SJCRH30 (cell line): ENCODE results near the gene GRN. TPM values are rescaled to one million over a fixed set of nuclear protein-coding genes. Genes with fewer than 3 reads are reported as not detected.
"Not testable (repeated sequence)": the region's sequence is repeated elsewhere in the genome, so short reads cannot be mapped to it uniquely, and the experiment has no call there.

ENCODE experiments used
- DNase-seq, 2 experiments: peaks; one replicate each; pipeline ENCODE4 v3.0.0-alpha.2; 2015 to 2020
- H3K27ac ChIP-seq: fragments of 250-450 bp; sonication (Bioruptor Pico); 2 replicates; pipeline ENCODE4 v1.5.1; 2020; ENCODE audit warnings: mild to moderate bottlenecking, moderate library complexity
- H3K27me3 ChIP-seq: fragments of 250-450 bp; sonication (Bioruptor Pico); 2 replicates; pipeline ENCODE4 v1.5.1; 2020; ENCODE audit warnings: mild to moderate bottlenecking, moderate library complexity
- H3K36me3 ChIP-seq: fragments of 250-450 bp; sonication (Bioruptor Pico); 2 replicates; pipeline ENCODE4 v1.5.1; 2020; ENCODE audit warnings: mild to moderate bottlenecking, moderate library complexity
- H3K4me1 ChIP-seq: fragments of 250-450 bp; sonication (Bioruptor Pico); 2 replicates; pipeline ENCODE4 v1.5.1; 2020; ENCODE audit warnings: mild to moderate bottlenecking, moderate library complexity
- H3K4me3 ChIP-seq: fragments of 250-450 bp; sonication (Bioruptor Pico); 2 replicates; pipeline ENCODE4 v1.5.1; 2020; ENCODE audit warnings: mild to moderate bottlenecking, moderate library complexity
- H3K9me3 ChIP-seq: fragments of 250-450 bp; sonication (Bioruptor Pico); replicated peaks from 2 replicates; pipeline ENCODE4 v1.5.1; 2020; ENCODE audit warnings: mild to moderate bottlenecking, moderate library complexity
- total RNA-seq: library from RNA; depleted of rRNA; stranded (reverse); fragments of >200 nt; shearing (Covaris generic); gene quantifications from 2 replicates; pipeline ENCODE4 v1.2.3, GENCODE V29; 2014

GRN gene
- total RNA-seq, 1 experiment from 2014 or later = 77.2 TPM

DNA sequence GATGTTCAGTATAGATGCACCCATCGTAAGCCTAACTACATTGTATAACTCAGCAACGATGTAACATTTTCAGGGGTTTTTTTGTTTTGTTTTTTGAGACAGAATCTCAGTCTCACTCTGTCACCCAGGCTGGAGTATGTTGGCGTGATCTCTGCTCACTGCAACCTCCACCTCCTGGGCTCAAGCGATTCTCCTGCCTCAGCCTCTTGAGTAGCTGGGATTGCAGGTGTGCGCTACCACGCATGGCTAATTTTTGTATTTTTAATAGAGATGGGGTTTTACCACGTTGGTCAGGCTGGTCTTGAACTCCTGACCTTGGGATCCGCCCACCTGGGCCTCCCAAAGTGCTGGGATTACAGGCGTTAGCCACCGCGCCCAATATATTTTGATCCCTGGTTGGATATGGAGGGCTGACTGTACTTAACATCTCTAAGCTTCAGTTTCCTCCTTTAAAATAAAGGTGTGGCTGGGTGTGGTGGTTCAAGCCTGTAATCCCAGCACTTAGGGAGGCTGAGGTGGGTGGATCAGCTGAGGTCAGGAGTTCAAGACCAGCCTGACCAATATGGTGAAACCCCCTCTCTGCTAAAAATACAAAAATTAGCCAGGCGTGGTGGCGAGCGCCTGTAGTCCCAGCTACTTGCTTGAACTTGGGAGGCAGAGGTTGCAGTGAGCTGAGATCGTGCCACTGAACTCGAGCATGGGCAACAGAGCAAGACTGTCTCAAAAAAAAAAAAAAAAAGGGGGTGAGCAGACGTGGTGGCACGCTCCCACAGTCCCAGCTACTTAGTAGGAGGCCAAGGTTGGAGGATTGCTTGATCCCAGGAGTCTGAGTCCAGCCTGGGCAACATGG lies 2.3 kb downstream of the GRN start:
- DNase-seq, H3K36me3 ChIP-seq, H3K4me1 ChIP-seq, H3K4me3 ChIP-seq, H3K9me3 ChIP-seq, H3K27ac ChIP-seq, H3K27me3 ChIP-seq: not testable (repeated sequence)

DNA sequence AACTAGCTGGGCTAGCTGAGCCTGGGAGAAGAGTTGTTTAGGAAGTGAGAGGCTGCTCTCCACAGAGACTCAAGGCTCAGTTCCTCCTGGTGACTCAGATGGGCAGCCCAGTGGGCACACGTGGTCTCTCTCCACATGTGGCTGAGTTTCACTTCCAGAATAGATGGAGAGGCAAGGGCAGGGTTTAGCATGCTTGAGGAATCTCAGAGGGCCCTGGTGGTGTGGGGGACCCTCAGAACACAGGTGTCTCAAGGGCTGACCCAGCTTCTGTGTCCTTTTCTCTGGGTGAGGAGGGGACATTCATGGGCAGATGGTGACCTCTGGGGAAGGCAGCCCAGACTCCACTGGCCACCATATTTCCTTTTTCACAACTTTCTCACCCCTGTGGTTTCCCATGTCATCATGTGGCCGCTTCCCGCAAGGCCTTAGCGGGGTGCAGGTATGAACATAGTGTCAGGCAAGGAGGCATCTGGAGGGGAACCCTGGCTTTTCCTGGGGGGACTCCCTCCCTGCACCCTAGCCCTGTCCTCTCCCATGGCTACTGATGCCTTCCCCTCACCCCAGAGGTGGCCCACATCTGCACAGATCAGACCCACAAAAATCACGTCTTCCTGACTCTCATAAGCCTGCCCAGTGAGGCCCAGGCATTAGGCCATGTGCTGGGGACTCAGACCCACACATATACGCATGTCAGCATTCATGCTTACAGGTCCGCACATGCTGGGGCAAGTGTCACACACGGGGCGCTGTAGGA lies 3.3 kb downstream of the GRN start:
- no peak for DNase-seq
- Histone ChIP-seq H3K36me3 (0 out of 2 replicates have a peak, but pooled peaks cover 3% of the 10 kb centered on the region), H3K4me1 (no peaks in the 10 kb centered on the region), H3K27me3 (no peaks in the 10 kb centered on the region), H3K9me3 (no peaks in the 10 kb centered on the region), H3K4me3 (no peak overlapping the region), H3K27ac (no peak overlapping the region)

GRCh38 chr17:44348988-44349364 lies 3.9 kb downstream of the GRN start:
- Histone ChIP-seq H3K9me3 (no peaks in the 10 kb centered on the region), H3K4me3 (no peak overlapping the region), H3K27me3 (no peaks in the 10 kb centered on the region), H3K4me1 (no peaks in the 10 kb centered on the region), H3K27ac (no peak overlapping the region), H3K36me3 (0 out of 2 replicates have a peak, but pooled peaks cover 3% of the 10 kb centered on the region)
- no peak for DNase-seq

DNA sequence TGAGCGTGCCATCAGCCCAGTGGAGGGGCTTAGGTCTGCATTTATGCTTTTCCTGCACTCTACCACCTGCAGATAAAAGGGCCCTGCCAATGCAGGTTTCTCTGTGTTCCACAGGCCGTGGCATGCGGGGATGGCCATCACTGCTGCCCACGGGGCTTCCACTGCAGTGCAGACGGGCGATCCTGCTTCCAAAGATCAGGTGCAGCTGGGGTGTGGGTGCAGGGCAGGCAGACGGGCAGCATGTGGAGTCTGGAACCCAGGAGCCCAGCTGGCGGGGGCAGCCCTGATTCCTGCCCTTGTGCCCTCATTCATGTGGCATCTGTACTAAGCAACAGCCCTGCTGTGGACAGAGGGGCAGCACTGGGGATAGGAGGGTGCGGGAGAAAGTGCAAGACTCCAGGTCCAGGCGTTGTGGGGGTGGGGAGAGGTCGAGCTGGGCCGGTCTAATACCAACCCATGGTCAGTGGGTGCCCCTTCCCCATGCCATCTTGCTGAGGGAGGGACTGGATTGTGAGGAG lies 4.5 kb downstream of the GRN start:
- no peak overlapping the region for H3K27ac ChIP-seq
- H3K4me3 ChIP-seq = no peak overlapping the region
- DNase-seq = no peak
- no peaks in the 10 kb centered on the region for H3K4me1 ChIP-seq
- no peaks in the 10 kb centered on the region for H3K27me3 ChIP-seq
- no peaks in the 10 kb centered on the region for H3K9me3 ChIP-seq
- 0 out of 2 replicates have a peak, but pooled peaks cover 3% of the 10 kb centered on the region for H3K36me3 ChIP-seq

- 0 out of 2 replicates have a peak, but pooled peaks cover 3% of the 10 kb centered on the region for H3K36me3 ChIP-seq
- DNase-seq = peak; percentile 66 to 78
- H3K9me3 ChIP-seq = no peaks in the 10 kb centered on the region
- H3K27me3 ChIP-seq = no peaks in the 10 kb centered on the region
- no peak overlapping the region for H3K4me3 ChIP-seq
- H3K4me1 ChIP-seq = no peaks in the 10 kb centered on the region
- H3K27ac ChIP-seq = no peak overlapping the region
Observed at GRCh38 chr17:44350733-44351226, 5.7 kb downstream of the GRN start.

DNA sequence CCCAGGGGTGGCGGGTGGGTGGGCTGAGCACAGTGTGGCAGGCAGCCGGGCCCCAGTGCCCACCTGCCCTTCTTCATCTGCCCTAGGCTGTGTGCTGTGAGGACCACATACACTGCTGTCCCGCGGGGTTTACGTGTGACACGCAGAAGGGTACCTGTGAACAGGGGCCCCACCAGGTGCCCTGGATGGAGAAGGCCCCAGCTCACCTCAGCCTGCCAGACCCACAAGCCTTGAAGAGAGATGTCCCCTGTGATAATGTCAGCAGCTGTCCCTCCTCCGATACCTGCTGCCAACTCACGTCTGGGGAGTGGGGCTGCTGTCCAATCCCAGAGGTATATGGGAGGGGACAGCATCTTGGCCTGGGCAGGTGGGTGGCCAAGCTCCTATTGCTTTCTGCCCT lies 6.4 kb downstream of the GRN start:
- H3K4me1 ChIP-seq = no peaks in the 10 kb centered on the region
- H3K4me3 ChIP-seq = no peak overlapping the region
- no peak overlapping the region for H3K27ac ChIP-seq
- no peaks in the 10 kb centered on the region for H3K9me3 ChIP-seq
- no peaks in the 10 kb centered on the region for H3K27me3 ChIP-seq
- no peak for DNase-seq
- 0 out of 2 replicates have a peak, but pooled peaks cover 3% of the 10 kb centered on the region for H3K36me3 ChIP-seq

- Histone ChIP-seq H3K27ac (no peak overlapping the region), H3K36me3 (0 out of 2 replicates have a peak, but pooled peaks cover 3% of the 10 kb centered on the region), H3K4me1 (no peaks in the 10 kb centered on the region), H3K27me3 (no peaks in the 10 kb centered on the region), H3K4me3 (no peak overlapping the region), H3K9me3 (no peaks in the 10 kb centered on the region)
- no peak for DNase-seq
Observed at GRCh38 chr17:44351961-44352827, 7.1 kb downstream of the GRN start.

DNA sequence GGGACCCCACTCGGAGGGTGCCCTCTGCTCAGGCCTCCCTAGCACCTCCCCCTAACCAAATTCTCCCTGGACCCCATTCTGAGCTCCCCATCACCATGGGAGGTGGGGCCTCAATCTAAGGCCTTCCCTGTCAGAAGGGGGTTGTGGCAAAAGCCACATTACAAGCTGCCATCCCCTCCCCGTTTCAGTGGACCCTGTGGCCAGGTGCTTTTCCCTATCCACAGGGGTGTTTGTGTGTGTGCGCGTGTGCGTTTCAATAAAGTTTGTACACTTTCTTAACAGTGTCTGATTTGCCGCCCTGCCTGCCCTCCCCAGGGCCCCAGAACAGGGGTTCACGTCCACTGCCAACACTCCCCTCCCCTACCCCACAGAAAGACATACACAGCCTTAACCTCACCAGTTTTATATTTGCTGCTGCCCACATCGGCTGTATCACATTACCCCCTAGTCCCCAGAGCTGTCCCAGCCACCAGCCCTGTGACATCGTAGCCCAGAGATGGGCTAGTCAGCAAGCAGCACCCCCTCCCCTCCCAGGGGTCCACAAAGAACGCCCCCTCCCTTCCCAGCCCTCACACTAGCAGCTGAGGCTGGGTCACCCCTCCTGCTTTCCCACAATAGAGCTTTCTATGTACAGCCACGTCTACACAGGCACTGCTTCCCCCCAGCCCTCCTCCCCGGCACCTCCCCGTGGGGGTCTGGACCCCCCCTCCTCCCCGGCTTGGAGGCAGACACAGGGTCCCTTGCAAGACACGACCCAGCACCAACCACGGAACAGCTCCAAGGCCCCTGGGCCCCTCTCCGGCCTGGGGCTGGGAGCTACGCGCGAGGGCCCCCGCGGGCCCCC lies 7.9 kb downstream of the GRN start:
- DNase-seq = no peak
- Histone ChIP-seq H3K9me3 (no peaks in the 10 kb centered on the region), H3K4me3 (no peak overlapping the region), H3K27ac (no peak overlapping the region), H3K36me3 (0 out of 2 replicates have a peak, but pooled peaks cover 3% of the 10 kb centered on the region), H3K27me3 (no peaks in the 10 kb centered on the region), H3K4me1 (no peaks in the 10 kb centered on the region)

DNA sequence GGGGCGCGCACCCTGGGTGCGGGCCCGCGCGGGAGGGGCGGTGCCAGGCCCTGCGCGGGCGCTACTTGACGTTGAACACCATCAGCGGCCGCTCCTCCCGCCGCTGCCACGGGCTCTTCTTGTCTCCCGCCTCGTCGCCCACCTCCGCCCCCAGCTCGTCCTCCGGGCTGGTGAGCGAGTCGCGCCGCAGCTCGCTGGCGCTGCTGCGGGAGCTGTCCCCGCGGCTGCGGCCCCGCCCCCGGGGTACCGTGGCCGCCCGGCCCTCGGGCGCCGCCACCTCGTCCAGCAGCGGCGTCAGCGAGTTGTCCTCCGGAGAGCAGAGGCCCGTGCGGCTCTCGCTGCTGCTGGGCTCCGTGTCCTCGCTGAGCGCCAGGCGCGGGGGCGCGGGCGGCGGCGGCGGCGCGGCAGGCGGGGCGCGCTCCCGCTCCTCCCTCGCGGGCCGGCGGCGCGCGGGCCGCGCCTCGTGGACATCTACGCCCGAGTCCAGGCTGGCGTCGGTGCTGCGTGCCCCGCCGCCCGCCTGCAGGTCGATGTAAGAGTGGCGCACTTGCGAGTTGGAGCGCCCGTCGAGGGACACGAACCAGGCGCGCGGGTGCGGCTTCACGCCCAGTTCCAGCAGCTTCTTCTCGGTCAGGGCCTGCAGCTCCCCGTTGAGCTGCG lies 8.7 kb downstream of the GRN start:
- H3K4me1 ChIP-seq = no peaks in the 10 kb centered on the region
- H3K4me3 ChIP-seq = no peak overlapping the region
- no peaks in the 10 kb centered on the region for H3K9me3 ChIP-seq
- H3K27ac ChIP-seq = no peak overlapping the region
- DNase-seq = no peak
- H3K36me3 ChIP-seq = 0 out of 2 replicates have a peak, but pooled peaks cover 3% of the 10 kb centered on the region
- H3K27me3 ChIP-seq = no peaks in the 10 kb centered on the region

GRCh38 chr17:44354582-44355561 lies 9.8 kb downstream of the GRN start:
- Histone ChIP-seq H3K4me3 (no peak overlapping the region), H3K27me3 (no peaks in the 10 kb centered on the region), H3K4me1 (no peaks in the 10 kb centered on the region), H3K36me3 (0 out of 2 replicates have a peak, but pooled peaks cover 3% of the 10 kb centered on the region), H3K27ac (no peak overlapping the region), H3K9me3 (no peaks in the 10 kb centered on the region)
- DNase-seq = no peak

DNA sequence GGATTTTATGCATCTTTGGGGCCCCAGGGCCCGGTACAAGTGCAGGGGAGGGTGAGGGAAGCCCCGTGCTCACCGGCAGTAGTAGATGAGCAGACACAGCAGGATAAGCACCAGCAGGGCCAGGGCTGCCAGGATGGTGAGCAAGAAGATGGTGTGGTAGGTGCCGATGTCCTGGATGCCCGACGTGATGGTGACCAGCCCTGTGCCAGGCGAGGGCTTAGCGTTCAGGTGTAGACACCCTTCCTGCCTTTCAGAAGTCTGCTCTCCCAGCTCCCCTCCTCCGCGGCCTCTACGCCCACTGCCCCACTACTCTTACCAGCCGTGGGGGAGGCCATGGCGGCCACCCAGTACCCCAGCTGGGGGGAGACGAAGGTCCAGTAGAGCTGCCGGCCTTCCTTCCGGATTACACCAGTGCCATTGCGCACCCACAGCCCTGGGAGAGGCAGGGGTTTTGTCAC lies 10.6 kb downstream of the GRN start:
- Histone ChIP-seq H3K9me3 (no peaks in the 10 kb centered on the region), H3K36me3 (0 out of 2 replicates have a peak, but pooled peaks cover 3% of the 10 kb centered on the region), H3K27me3 (no peaks in the 10 kb centered on the region), H3K27ac (no peak overlapping the region), H3K4me3 (no peak overlapping the region), H3K4me1 (peaks cover under 1% of the 10 kb centered on the region)
- DNase-seq = no peak

- no peak for DNase-seq
- Histone ChIP-seq H3K4me1 (peaks cover 6% of the 10 kb centered on the region), H3K4me3 (no peak overlapping the region)
Observed at GRCh38 chr17:44356241-44356640, 11.1 kb downstream of the GRN start.

More at GRCh38 chr17:44356241-44356640, 11.1 kb downstream of the GRN start:
- Histone ChIP-seq H3K27ac (no peak overlapping the region), H3K27me3 (no peaks in the 10 kb centered on the region), H3K36me3 (no peaks in the 10 kb centered on the region), H3K9me3 (no peaks in the 10 kb centered on the region)
